COR-L47 (cell line): ENCODE measurements around the gene PSMD14.
"Not testable (repeated sequence)": the region's sequence is repeated elsewhere in the genome, so short reads cannot be mapped to it uniquely, and the experiment has no call there.

ENCODE experiments used
- DNase-seq: peaks from one replicate; lab custom pipeline; 2025; lab: John Stamatoyannopoulos, UW

The PSMD14 gene

DNA sequence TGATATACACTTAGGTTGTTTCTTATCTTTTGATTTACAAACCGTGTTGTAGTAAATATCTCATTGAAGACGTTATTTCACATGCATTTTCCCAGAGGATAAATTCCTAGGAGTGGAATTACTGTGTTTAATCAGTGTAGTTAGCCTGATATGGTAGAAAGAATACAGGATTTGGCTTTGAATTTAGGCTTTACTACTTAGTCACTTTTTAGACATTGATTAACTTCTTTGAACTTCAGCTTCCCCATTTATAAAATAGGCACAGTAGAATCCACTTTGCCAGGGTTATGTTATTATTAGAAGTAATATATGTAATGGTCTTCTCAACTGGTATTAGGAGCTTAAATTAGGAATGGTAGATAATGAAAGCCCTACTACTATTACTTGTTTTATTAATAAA, 27.4 kb downstream of the PSMD14 start:
- no peak for DNase-seq

DNA sequence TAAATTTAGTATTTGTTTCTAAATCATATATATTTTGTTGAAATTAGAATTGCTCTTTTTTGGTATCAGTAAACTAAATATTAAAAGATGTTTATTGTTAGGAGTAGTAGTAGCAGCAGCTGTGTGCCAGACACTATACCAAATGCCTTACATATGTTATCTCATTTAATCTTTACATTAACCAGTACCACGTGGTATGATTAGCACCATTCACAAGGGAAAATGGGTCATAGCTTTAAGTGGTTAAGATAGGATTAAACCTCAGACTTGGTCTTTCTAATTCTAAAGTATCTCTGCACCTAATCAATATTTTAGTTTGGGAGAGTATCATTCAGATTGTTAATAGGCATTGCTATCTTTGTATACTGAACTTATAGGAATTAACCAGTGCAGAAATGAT, 29.0 kb downstream of the PSMD14 start:
- DNase-seq = no peak

- not testable (repeated sequence) for DNase-seq
Measured at GRCh38 chr2:161339532-161339931, 31.3 kb downstream of the PSMD14 start.

DNA sequence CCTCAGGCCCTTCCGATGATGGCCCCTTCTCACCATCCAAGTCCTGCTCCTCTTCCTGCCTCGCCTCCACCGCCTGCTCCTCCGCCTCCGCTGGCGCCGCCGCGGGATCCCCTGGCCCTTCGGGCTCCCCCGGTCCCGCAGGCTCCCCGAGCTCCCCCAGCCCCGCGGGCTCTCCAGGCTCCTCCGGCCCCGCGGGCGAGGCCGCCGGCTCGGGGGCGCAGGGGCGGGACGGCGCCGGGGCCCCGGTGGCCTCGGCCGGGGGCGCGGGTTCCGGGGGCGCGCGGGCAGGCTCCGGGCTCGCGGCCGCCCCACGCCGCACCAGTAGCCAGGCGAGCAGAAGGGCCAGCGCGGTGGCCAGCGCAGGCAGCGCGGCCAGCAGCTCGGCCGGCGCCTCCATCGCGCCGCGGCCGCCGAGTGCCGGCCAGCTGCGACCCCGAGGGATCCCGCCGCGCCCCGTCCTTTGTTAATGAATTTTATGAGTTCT, 32.7 kb downstream of the PSMD14 start:
- DNase-seq = not testable (repeated sequence)

DNA sequence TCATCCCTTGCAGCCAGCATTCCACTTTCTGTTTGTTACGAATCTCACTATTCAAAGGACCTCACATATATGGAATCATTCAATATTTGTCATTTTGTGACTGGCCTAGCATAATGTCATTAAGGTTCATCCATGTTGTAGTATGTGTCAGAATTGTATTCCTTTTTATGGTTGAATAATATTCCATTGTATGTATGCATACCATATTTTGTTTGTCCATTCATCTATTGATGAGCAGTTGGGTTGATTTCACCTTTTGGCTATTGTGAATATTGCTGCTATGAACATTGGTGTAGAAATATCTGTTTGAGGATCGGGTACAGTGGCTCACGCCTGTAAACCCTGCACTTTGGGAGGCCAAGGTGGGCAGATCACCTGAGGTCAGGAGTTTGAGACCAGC, 35.0 kb downstream of the PSMD14 start:
- no peak for DNase-seq

GRCh38 chr2:161344692-161345091, 36.5 kb downstream of the PSMD14 start:
- no peak for DNase-seq

GRCh38 chr2:161351678-161352077, 43.5 kb downstream of the PSMD14 start:
- DNase-seq = no peak

DNA sequence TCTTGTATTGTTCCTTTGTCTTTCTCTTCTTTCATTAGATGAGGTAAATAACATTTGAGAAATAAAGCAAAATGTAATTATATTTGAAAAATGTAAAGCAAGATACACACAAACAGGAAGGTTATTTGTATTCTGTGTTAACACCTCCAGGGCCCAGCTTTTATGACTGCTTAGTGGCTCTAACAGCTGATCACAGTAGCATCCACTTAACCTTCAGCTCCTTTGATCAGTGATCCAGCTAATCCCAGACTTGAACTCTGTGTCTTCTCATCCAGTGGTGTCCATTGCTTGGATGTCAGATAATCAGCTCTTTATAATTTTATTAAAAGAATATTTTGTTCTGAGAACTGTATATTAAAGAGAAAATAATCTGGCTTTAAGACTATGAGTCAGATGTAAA, 44.5 kb downstream of the PSMD14 start:
- DNase-seq = no peak

GRCh38 chr2:161353543-161353942, 45.3 kb downstream of the PSMD14 start:
- no peak for DNase-seq

DNA sequence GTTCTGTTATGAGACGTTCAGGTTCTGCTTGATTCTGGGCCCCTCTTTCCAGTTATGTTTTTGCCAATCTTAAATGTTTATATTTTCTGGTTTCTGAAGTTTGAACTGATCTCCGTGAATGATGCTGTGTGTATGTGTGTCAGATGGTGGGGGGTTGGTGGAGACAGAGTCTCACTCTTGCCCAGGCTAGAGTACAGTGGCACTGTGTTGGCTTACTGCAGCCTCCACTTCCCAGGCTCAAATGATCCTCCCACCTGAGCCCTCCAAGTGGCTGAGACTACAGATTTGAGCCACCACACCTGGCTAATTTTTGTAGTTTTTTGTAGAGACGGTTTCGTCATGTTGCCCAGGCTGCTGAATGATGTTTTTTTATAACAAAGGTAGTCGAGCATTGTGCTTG, 45.9 kb downstream of the PSMD14 start:
- no peak for DNase-seq

DNA sequence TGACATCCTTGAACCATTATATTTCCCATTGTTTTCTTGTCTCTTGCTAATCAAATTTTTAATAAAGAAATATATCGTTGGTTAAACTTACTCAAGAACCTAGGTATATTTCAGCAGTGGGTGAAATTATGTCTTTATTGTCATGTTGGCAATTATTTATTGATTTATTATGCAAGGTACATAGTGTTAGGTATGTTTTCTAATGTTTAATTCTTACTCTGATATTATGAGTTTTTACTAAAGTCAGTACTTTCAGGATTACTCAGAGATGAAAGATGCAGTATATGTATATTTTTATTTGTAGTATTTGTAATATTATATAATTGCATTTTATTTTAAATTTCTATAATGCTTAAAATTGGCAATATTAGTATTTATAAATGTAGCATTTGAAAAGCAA, 46.9 kb downstream of the PSMD14 start:
- DNase-seq = no peak

- no peak for DNase-seq
Measured at GRCh38 chr2:161355983-161356382, 47.8 kb downstream of the PSMD14 start.

GRCh38 chr2:161357097-161357496, 48.9 kb downstream of the PSMD14 start:
- DNase-seq = no peak

GRCh38 chr2:161358838-161359237, 50.6 kb downstream of the PSMD14 start:
- no peak for DNase-seq

GRCh38 chr2:161360095-161360654, 52.0 kb downstream of the PSMD14 start:
- DNase-seq = not testable (repeated sequence)

DNA sequence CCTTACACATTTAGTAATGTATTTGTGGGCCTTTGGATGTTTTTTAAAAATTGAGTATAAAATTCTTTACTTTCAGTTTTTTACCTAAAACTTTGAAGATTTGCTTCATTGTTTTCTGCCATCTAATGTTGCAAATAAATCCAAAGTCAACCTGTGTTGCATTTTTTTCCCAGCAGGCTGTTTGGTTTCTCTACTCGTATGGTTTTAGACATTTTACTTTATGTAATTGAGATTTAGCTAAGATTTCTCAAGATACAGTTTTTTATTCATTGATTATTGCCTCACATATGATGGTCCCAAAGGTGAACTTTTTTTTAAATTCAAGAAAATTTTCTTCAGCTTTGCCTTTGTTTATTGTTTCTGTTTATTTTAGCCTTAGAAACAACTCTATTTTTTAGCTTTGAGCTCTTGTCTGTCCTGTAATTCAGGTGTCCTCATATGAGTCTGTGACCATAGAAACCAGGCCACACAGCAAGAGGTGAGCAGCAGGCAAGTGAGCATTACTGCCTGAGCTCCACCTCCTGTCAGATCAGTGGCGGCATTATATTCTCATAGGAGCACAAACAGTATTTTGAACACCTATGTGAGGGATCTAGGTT, 54.4 kb downstream of the PSMD14 start:
- no peak for DNase-seq

DNA sequence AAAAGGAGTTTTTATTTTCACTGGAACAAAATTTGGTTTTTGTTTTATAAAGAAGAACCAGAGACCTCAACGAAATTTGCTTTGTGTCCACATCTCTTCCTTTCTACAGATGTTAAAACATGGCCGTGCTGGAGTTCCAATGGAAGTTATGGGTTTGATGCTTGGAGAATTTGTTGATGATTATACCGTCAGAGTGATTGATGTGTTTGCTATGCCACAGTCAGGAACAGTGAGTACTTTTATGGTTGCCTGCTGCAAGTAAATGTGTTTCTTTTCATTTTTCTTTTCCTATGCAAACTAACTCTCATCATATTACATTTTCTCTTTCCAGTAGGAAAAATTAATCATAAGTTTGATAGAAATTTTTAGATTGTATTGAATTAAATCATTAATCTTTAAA, 59.5 kb downstream of the PSMD14 start:
- no peak for DNase-seq

DNA sequence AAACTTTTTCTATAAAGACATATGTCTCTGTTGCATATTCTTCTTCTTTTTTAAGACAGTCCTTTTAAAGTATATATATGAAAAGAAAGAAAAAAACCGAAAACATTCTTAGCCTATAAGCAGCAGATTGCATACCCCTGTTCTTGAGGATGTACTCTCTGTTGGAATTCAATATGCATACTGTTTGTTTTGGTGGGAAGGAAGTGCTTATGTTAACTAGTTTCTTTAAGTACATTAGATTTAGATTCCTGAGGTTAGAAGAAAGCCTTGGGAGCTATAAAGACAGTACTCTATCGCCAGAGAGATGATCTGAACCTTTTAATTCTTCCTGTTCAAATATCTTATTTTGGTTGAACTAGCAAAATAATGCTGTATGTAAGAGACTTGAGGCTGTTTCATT, 61.1 kb downstream of the PSMD14 start:
- DNase-seq = no peak

DNA sequence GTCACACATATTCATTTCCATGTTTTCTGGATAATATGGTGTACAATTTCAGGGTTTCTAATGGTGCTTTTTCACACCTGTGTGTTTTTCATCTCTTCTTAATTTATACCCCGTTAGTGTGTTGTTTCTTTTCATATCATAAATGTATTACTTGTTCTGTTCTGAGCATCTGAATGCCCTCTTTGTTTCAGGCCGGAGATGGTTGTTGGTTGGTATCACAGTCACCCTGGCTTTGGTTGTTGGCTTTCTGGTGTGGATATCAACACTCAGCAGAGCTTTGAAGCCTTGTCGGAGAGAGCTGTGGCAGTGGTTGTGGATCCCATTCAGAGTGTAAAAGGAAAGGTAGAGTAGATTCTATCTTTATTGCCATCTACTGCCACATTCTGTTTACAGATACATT, 62.8 kb downstream of the PSMD14 start:
- DNase-seq = peak; percentile 8

- DNase-seq = no peak
Measured at GRCh38 chr2:161371869-161372268, 63.6 kb downstream of the PSMD14 start.

DNA sequence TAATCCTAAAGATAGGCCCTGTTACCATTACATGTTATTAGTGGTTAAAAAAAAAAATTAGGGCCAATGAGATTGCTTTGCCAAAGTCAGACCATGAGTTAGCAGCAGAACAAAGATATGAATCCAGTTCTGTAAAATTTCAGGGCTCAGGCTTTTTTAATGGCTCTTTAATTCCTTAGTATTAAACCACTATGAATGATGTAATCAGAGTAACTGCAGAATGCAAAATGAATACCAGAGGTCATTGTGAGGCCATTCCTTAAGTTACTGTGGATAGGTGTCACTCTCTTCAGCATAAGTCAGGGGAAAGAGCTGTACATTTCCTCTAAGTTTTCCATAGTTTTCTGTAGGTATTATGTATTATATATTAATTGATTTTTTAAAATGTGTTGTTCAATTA, 65.7 kb downstream of the PSMD14 start:
- no peak for DNase-seq

- no peak for DNase-seq
Measured at GRCh38 chr2:161374446-161374845, 66.2 kb downstream of the PSMD14 start.

DNA sequence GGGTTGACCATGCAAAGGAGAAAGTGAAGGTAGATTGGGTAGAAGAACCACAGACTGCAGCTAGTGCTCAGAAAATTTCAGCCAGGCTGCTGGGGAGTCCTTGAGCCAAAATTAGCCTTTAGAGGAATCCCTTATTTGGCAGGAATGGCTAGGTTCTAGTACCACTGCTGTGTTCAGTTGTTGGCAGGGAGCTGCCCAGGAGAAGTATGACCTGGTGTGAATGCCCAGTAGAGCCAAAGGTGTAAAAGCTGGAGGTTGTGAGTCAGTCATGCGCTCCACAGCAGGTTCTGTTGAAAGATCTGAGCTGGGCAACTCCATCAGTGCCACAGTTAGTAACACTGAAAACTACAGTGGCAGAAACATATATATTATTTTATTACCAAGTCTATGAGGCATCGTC, 71.5 kb downstream of the PSMD14 start:
- no peak for DNase-seq

DNA sequence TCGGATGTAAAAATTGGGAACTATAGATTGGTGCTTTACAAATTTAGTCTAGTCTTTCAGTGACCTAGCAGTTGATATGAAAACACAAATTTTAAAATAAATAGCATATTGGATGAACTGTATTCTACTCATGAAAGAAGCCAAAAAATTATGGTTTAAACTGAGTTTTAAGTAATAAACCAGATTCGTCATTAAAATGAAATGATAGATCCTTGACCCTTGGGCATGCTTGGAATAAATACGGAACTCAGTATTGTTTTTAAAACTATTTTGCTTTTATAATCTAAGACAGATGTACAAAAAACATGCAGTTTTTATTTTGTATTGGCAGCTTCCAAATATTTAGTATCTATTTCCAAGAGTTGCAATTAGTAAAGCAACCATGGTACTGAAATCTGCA, 73.3 kb downstream of the PSMD14 start:
- no peak for DNase-seq
